ENCODE measurements around the gene DNASE1L1. TPM values are rescaled to one million over a fixed set of nuclear protein-coding genes. Genes with fewer than 3 reads are reported as not detected.
"Not testable (repeated sequence)": the region's sequence is repeated elsewhere in the genome, so short reads cannot be mapped to it uniquely, and the experiment has no call there.

Gene DNASE1L1
- polyA plus RNA-seq, 5 donors, result 9.3 to 12.4 (median 10.5) TPM

DNA sequence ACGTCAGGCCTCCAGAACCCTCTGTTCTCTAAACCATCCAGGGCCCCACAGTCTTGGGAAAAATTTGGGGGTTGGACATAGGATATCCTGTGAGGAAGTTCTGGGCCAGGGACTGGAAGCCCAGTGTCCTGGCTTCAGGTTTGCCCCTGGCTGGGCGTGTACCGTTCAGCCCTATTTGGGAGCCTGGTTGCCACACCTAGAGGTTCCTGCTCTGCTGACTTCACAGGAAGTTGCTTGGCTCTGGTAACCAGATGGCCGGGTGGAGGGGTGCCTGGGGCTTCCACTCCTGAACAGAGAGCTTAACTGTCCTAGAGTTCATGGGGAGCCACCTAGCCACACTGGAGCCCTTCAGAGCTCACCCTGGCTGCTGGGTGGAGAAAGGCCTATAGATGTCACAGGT, 3.4 kb upstream of the DNASE1L1 start:
- DNase-seq, result no peak

DNA sequence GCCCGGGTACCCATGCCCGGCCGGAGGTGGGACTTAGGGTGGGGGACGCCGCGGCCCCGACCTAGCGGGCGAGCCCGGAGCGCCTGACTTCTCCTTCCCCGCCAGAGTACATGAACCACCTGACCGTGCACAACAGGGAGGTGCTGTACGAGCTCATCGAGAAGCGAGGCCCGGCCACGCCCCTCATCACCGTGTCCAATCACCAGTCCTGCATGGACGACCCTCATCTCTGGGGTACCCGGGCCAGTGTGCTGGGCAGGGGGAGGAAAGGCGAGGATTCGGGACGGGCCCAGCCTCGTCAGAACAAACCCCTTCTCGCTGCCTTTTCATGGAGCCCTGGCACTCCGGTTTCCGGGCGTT, 2.9 kb upstream of the DNASE1L1 start:
- peak; percentile 36 to 50 for DNase-seq

DNA sequence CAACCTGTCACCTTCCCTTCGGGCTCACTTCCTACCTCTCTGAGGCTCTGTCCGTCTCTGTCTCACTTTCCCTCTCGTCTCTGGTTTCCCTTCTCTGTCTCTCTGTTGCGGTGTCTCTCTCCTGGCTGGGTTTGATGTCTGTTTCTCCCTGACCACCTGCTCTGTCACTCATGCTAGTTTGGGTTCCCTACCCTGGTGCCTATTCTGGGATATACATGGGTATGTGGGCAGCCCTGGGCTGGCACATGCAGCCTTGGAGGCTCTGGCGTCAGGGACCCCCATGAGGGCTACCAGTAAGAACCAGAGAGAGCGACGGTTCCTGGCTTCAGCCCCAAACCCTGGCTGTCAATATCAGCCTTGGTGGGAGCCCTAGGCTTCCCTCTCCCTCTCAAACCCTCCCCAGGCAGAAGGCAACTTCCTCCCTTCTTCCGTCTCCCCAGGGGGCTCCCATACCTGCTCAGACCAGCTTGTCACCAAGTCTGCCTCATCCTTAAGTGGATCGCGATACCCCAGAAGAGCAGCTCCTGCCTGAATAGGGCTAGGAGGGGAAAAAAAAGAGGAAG, 314 bp downstream of the DNASE1L1 start:
- no peak for DNase-seq

DNA sequence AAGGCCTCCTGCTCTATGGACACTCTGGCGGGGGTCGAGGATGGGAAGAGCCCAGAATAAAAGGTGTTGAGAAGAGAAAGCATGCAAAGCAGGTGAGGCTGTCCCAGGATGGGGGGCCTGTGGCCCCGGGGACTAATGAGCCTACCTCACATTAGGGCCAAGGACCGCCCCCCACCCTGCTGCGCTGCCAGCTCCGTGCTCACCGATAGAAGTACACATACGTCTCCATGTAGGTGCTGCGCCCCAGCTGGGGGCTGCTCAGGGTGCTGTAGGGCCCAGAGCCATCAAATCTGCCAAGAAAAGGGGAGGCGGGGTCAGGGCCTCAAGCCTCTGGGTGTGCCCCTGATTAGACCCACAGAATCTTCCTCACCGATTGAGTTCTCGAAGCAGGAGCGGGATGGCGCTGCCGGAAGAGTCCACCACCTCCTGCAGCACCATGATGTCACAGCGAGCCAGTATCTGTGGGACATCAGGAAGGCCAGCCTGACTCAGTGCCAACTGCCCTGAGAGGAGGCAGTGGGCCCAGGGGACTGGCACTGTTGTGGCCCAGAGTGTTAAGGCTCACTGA, 4.3 kb downstream of the DNASE1L1 start:
- DNase-seq, result no peak

DNA sequence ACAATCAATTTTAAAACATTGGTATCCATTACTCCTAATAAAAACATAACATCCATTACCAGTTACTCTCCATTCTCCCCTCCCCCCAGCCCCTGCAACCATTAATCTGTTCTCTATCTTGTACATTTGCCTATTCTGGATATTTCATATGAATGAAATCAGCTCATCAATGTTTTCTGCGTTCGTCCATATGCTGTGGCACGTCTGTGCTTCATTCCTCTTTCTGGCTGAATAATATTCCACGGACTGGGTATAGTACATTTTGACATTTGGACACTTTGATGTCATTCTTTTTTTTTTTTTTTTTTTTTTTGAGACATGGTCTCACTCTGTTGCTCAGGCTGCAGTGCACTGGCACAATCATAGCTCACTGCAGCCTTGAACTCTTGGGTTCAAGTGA, 5.2 kb downstream of the DNASE1L1 start:
- no peak for DNase-seq

DNA sequence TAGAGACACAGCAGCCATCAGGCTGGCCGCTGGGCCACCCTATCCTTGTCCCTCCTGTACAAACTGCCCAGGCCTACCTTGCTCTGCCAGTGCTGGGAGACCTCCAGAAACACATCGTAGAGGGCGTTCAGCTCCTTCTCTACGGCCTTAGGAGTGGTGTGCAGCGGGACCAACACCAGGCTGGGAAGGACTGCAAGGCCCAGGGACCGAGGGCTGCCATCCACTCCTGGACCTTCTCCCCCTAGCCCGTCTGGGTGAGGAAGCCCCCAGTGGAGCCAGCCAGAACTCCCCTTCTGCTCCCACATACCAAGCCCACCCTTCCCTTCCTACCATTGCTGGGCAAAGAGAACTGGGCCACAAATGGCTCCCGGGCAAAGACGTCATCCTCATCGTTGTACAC, 5.9 kb downstream of the DNASE1L1 start:
- DNase-seq, result no peak

DNA sequence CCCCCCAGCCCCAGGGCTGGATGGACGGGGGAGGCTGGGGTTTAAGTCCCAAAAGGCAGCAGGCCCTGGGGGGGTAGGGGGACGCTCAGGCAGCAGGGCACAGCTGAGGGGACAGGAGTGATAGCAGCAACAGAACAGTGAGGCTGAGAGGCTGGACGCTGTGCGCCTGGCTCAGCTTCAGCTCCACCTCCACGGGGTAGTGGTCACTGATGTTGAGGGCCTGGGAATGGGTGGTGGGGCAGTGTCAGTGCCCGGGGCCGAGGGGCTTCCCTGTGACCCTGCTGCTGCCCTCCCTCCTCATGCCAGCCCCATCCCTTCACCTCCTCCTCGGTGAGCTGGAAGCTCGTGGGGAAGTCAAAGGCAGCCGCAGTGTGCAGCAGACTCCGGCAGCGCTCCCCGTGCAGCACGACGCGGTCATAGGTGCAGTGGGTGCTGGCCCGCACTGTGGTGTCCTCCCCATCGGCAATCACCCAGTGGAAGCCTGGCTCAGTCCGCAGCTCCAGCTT, 6.4 kb downstream of the DNASE1L1 start:
- no peak for DNase-seq

DNA sequence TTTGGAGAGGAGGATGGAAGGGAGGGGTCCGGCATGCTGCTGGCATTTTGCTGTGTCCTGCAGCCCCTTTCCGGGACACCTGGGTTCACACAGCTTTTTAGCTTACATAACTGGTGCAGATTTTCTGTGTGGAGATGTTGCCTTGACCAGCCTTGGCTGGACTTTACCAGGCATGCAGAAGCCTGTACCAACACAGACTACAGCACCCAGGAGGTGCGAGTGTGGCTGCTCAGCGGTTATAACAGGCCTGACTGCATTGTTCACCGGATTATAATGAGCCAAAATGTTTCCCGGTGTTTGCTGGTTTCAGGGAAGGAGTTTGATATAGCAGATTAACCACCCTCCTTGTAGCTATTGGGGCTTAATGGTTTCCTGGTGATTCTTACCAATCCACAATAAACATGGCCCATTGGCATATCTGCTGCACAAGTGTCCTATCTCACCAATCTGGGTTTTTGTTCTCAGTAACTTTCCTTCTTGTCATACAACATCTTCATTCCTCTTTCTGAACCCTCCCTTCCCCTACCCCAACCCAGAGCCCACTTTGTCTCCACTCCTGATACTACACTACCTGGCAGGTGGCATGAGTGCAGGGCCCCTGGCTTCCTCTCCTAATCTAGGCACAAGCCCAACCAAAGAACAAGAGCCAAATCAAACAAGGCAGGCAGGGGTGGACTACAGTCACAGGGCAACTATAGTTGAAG, 7.0 kb downstream of the DNASE1L1 start:
- DNase-seq, result no peak

DNA sequence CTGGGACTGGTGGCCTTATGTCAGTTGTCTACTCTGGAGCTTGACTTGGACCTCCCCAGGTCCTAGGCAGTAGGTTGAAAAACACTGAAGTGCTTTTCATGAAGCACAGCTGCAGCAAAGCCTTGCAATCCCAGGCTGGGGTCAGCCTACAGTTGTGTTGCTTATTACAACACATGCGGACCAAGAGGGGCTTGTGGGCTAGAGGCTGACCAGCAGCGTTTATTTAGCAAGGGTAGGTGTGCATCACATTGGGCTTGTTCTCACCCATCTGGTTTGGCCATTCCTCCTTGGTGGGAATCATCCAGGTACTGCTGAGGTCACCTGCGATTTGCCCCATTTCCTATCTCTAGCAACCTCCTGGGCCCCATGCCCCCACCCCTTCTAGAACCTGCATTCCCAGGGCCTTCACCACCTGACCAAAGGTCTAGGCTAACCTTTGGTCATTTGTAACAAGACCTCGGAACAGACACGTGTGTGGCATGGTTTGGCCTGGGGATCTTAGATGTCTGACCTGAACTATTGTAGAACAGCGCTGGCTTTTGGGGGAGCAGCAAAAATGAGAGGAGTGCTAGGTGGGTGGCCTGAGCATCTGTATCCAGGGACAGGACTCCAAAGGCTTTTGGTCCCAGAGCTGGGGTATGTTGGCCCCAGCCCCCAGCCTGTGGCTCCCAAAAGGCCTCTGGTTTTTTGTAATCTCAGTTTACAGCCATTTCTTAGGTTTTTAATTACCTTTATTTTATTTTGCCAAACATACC, 7.8 kb downstream of the DNASE1L1 start:
- no peak for DNase-seq

DNA sequence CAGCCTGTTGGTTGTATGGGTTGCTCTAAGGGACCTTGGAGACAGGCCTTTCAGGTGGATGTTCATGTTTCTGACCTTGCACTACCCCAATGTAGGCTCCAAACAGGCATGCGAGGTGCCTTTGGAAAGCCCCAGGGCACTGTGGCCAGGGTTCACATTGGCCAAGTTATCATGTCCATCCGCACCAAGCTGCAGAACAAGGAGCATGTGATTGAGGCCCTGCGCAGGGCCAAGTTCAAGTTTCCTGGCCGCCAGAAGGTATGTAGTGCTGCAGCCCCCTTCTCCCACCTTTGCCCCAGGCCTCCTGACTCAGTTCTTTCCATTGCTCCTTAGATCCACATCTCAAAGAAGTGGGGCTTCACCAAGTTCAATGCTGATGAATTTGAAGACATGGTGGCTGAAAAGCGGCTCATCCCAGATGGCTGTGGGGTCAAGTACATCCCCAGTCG, 8.7 kb downstream of the DNASE1L1 start:
- not testable (repeated sequence) for DNase-seq

DNA sequence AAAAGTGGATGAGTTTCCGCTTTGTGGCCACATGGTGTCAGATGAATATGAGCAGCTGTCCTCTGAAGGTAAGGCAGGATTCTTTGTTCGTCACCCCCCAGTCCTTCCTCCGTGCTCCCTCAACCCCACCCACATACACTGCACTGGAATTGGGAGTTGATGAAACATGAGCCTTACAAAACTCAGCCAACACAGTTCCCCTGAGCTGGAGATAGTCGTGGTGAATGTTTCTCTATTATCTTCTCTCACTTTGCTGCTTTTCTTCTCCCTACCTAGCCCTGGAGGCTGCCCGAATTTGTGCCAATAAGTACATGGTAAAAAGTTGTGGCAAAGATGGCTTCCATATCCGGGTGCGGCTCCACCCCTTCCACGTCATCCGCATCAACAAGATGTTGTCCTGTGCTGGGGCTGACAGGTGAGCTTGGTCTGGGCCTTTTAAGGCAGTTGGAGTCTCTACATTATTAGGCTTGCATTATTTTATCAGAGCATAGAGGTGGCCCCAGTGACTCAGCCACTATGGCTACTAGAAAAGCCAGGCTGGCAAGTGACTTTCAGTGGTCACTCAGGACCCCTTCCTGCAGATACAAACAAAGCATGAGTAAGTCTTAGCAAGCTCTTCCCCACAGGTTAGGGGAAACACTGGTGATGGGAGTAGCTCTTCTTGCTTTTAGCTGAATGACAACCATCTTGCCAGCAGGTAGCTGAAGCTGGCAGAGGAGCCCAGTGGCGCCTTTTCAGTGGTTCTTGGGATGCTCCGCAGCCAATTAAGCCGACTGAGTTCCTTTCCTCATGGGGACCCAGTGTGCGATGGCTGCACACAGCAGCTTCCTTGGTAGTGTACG, 9.3 kb downstream of the DNASE1L1 start:
- no peak for DNase-seq

DNA sequence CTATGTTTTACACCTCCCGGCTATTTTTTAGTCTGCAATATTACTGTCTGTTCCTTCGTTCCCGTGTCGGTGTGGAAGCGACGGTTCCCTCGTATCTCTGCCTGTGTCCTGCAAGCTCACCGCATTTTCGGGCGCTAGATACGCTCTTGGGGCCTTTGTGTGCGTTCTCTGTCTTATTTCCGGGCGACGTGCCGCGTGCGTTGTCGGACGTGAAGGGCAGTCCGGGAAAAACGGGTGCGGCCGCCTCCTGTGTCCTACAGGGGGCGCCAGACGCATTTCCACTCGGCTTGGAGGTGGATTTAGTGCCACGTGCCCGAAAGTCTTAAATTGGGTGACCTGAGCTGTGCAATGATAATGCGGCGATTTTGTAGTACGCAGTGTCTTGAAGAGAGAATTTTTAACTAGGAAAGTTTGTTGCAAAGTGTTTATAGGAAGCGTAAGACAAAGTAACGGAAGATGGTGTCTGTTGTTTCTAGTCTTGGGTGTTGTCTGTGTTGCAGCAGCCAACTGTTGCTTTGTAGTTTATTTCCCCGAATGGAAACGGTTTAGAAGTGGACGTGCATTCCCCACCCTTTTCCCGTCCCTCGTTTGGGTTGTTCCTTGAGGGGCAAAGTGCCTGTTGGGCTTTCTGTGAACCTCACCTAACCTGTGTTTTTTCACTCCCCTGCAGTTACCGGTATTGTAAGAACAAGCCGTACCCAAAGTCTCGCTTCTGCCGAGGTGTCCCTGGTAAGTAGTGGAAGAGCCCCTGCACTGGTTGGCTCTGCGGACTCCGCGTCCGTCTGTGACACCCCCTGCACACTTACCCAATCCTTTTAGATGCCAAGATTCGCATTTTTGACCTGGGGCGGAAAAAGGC, 10.2 kb downstream of the DNASE1L1 start:
- DNase-seq, result peak; percentile 68 to 80

DNA sequence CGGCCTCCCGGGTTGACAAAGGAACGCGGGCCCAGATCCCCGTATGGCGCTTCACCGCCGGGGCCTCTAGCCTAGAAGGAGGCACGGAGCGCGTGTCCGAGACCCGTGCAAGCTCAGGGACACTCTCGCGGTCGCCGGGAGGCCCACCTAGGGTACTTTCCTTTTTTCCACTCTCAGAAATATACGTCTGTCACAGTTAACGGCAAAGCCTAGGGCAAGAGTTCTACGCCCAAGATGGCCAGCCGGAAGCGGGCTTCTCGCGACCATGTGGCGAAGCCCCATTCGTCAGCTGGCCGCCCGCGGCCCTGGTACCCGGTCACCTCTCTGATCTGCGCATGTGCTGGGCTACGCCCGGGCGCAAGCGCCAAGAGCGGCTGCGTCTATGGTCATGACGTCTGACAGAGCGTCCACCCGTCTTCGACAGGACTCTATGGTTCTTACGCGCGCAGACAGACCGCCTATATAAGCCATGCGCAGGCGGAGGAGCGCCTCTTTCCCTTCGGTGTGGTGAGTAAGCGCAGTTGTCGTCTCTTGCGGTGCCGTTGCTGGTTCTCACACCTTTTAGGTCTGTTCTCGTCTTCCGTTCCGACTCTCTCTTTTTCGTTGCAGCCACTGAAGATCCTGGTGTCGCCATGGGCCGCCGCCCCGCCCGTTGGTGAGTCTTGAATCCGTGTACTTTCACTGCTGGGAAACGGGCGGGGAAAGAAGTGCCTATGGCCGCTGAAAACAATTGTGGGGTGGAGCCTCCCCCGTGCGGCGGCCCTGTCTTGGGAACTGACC, 11.0 kb downstream of the DNASE1L1 start, which contains the start of gene RPL10:
Gene RPL10, plus strand, starts transcription at position 490 of the 780 bp plus-strand sequence. Its CDS starts 143 bp downstream, at position 633.
- DNase-seq, result peak; percentile 94 to 95

DNA sequence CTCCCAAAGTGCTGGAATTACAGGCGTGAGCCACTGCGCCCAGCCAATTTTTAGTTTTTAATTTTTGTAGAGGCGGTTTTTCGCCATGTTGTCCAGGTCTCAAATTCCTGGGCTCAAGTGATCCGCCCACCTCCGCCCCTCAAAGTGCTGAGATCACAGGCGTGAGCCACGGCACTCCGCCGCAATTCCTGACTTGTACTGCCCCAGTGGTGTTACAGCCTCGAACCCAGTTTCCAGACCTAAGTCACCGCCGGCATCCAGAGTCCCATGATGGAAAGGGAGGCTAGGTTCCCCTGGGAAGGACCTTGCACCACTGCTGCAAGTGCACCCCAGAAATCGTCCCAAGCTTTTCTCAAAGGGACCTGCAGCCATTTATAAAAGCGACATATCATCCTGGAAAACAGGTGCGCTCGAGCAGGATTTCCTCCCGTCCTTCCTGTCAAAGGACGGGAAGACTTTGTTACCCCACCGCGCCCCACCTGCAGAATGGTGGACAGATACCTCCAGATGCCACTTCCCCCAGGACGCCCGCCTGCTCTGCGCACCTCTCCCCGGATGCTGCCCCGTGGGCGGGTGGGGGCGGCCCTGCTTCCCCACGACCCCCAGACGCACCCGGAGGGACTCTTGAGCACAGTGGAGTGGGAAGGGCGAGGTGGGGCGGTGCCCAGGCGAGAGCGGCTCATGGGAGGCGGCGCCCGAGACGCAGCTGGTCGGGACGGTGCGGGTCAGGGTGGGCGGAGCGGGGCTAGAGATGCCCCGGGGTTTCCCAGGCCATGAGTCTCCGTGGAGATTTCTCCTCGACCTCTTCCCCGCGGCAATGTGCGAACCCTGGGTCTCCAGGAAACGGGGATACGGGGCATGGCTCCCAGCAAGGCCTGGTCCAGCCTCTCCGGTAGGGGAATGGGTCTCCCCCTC, 11.8 kb downstream of the DNASE1L1 start:
- DNase-seq, result peak; percentile 60 to 69

DNA sequence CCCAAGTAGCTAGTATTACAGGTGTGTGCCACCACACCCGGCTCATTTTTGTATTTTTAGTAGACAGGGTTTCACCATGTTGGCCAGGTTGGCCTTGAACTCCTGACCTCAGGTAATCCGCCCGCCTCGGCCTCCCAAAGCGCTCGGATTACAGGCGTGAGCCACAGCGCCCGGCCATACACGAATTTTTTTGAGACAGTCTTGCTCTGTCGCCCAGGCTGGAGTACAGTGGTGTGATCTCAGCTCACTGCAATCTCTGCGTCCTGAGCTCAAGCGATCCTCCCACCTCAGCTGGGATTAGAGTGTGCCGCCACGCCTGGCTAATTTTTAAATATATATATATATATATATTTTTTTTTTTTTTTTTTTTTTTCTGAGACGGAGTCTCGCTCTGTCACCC, 12.7 kb downstream of the DNASE1L1 start:
- not testable (repeated sequence) for DNase-seq

DNA sequence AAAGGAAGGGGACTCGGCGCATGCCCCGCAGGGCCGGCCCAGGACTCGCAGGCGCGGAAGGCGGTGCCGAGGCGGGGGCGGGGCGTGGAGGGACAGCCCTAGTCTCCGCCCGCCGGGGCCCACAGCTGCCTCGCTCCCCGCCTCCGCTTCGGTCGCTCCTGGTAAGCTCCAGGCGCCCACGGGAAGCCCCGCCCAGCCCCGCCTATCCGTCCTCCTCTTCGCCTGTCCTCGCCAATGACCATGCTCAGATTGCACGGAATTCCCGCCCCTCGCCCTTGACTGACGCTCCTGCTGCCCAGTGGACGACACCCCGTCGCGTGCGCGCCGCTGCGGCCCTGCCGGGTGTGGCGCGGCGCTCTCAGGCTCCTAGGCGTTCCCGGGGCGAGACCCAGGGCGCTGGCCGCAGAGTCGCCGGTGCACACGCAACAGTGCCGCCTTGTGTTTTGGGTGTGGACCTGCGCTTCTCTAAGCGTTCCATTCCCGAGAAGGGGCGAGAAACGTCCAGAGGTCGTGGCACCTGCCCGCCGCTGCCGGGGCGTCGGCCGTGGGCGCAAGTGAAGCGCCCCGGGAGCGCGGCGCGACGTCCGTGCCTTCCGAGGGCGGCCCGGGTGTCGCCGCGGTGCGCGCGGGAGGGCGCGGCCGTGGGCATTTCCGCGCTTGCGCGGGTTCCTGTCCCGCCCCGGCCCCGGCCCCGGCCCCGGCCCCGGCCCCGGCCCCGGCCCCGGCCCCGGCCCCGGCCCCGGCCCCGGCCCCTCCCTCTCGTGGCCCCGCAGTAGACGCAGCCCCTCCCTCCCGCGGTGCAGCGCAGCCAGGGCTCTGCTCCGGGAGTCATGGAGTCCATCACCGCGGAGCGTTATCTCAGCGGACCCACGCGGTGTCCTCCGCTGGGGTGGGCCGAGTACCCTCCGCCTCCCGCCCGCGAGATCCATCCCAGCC, 19.0 kb downstream of the DNASE1L1 start:
- DNase-seq, result not testable (repeated sequence)

DNA sequence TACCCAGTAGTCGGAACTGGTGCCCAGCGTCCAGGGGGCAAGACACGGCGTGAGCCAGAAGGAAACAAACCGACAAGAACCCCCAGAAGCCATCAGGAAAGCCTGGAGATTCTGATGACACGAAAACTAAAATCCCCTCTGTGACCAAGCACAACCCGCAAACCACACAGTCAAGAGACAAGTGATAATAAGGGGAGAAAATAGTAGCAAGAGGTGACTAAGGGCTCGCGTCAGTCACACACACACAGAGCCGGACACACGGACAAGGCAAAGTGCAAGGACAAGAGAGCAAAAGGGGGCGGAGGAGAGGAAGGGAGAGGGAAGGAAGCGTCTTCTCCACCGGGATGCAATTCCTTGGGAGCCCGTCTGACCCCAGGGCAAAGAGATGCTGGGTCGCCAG, 20.4 kb downstream of the DNASE1L1 start:
- not testable (repeated sequence) for DNase-seq
